Gastroesophageal sphincter (tissue), 4 donors: Measurements from ENCODE around the gene GALNTL6. TPM values are rescaled to one million over a fixed set of nuclear protein-coding genes. Genes with fewer than 3 reads are reported as not detected.

Source experiments
- ATAC-seq: fragments of 150-250 bp; one replicate; pipeline ENCODE4 v1.9.1; 2016; ENCODE audit warnings: mild to moderate bottlenecking, moderate library complexity
- H3K27ac ChIP-seq, 4 donors: fragments of 200-600 bp; sonication (generic) in 3 of 4; 1 replicate in 3 of 4; 2 replicates in 1 of 4; pipeline ENCODE4 v1.5.1; 2016 to 2019
- H3K27me3 ChIP-seq: fragments of 200-600 bp; sonication (generic); one replicate; pipeline ENCODE4 v1.5.1; 2019
- H3K36me3 ChIP-seq, 2 donors: fragments of 200-600 bp; sonication (generic); one replicate each; pipeline ENCODE4 v1.5.1; 2019; ENCODE audit warnings: control low read depth in 1 of 2
- H3K4me1 ChIP-seq, 3 donors: fragments of 200-600 bp; sonication (generic); 1 replicate in 2 of 3; 2 replicates in 1 of 3; pipeline ENCODE4 v1.5.1; 2016 to 2019; ENCODE audit warnings: control low read depth in 2 of 3
- H3K4me3 ChIP-seq, 2 donors: fragments of 200-600 bp; sonication (generic); one replicate each; pipeline ENCODE4 v1.5.1; 2019; ENCODE audit warnings: mild to moderate bottlenecking in 1 of 2, moderate library complexity in 1 of 2
- H3K9me3 ChIP-seq, 3 donors: fragments of 200-600 bp; sonication (generic); one replicate each; pipeline ENCODE4 v1.5.1; 2017 to 2019; ENCODE audit warnings: control low read depth in 2 of 3
- EP300 ChIP-seq: sonication (generic); formaldehyde crosslinking; IDR thresholded peaks from one replicate; pipeline ENCODE4 v1.6.1; 2017; ENCODE audit warnings: antibody characterized with exemption, mild to moderate bottlenecking
- POLR2A ChIP-seq, 2 donors: fragments of 450-650 bp; IDR thresholded peaks; one replicate each; pipeline ENCODE4 v1.6.1; 2017; ENCODE audit warnings: antibody characterized with exemption in 2 of 2, mild to moderate bottlenecking in 2 of 2, moderate library complexity in 1 of 2
- POLR2AphosphoS5 ChIP-seq: sonication (generic); formaldehyde crosslinking; IDR thresholded peaks from one replicate; pipeline ENCODE4 v1.6.1; 2017; ENCODE audit warnings: antibody characterized with exemption
- WGBS, 2 donors: methylation state at CpG; one replicate each; pipeline ENCODE4 v1.1.5; 2018; ENCODE audit warnings: low coverage in 1 of 2; 5-methylcytosine and 5-hydroxymethylcytosine counted together
- total RNA-seq, 4 donors: library from RNA; depleted of rRNA; stranded (reverse); fragments of >200 nt; gene quantifications; one replicate each; pipeline ENCODE4 v1.1.0, GENCODE V29; 2016
- TF ChIP-seq, protein P1 (sequence below), 4 experiments: fragments of 200-600 bp in 2 of 4; fragments of 450-650 bp in 2 of 4; sonication (generic) in 1 of 4; IDR thresholded peaks; one replicate each; pipeline ENCODE4 v1.5.1; 2017 to 2019; ENCODE audit warnings: antibody characterized with exemption in 4 of 4, mild to moderate bottlenecking in 2 of 4, moderate library complexity in 2 of 4

GALNTL6 gene
- total RNA-seq, 4 donors from 2014 or later: not detected

DNA sequence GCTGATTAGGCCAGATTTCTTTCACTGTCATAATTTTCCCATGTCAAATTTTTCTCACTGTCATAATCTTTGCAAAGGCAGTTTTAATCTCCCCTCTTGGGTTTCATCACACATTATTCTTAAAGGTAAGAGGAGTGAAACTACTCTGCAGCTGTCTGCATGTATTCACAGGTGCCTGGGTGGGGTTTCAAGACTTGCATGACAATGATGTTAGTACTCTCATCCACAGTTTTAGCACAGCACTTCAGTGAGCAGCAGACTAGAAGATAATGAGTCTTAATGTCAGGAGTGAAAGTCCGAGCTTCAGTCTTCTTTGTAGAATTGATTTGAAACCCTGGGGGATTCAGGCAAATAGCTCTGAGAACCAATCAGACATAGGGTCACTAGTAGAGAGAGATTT lies 1172.9 kb downstream of the GALNTL6 start:
- no peaks in the 10 kb centered on the region for H3K27me3 ChIP-seq
- no peak for ATAC-seq
- no peak overlapping the region for H3K27ac ChIP-seq
- H3K4me3 ChIP-seq: no peak overlapping the region
- peaks cover 0 to 15% (median 0%) of the 10 kb centered on the region in 3 donors for H3K9me3 ChIP-seq
- no peaks in the 10 kb centered on the region for H3K4me1 ChIP-seq
- TF ChIP-seq EP300: no peak
- TF ChIP-seq POLR2AphosphoS5: no peak
- no peak for TF ChIP-seq POLR2A (IDR thresholded peaks at IDR 0.05)
- TF ChIP-seq, protein P1, sequence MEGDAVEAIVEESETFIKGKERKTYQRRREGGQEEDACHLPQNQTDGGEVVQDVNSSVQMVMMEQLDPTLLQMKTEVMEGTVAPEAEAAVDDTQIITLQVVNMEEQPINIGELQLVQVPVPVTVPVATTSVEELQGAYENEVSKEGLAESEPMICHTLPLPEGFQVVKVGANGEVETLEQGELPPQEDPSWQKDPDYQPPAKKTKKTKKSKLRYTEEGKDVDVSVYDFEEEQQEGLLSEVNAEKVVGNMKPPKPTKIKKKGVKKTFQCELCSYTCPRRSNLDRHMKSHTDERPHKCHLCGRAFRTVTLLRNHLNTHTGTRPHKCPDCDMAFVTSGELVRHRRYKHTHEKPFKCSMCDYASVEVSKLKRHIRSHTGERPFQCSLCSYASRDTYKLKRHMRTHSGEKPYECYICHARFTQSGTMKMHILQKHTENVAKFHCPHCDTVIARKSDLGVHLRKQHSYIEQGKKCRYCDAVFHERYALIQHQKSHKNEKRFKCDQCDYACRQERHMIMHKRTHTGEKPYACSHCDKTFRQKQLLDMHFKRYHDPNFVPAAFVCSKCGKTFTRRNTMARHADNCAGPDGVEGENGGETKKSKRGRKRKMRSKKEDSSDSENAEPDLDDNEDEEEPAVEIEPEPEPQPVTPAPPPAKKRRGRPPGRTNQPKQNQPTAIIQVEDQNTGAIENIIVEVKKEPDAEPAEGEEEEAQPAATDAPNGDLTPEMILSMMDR (IDR thresholded peaks at IDR 0.05): no peak
- no peaks in the 10 kb centered on the region for H3K36me3 ChIP-seq
- WGBS, 2 donors: 78 to 87% methylated on average over 1 of the region's 1 CpG

DNA sequence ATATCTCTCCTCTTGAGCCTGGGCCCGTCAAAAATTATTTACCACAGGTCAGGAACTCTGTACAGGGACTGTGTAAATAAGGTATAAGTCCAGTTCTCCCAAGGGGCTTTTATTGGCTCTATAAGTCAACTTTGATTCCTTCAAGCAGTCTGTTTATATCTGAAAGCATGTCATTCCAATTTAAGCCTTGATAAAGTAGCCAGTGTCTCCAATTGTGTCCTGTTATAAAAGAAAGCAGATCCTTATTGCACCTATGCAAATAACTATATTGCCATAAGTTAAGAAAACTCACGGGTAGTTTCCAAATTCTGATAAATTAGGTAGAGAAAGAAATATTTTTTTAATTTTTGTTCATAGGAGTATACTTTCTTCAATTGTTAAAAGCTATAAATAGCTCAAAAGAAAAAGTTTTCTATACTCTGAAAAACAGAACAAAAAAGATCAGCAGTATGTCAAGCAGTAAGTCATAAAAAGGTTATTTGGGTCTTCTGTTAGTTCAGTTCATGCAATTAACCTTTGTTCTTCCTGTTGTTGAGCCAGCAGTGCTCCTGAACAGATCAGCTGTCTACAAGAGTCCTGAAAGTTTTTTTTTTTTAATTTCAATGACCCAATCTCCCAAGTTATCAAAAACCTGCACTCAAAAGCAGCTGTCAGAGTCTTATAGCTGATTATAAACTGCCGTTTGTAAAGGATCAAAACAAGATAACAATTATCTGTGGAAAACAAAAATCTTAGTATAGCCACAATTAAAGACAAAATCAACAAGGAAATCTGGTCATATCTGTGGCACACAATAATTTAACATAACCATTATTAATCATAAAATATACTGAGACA lies 1177.0 kb downstream of the GALNTL6 start:
- no peak overlapping the region for H3K4me3 ChIP-seq
- TF ChIP-seq EP300: no peak
- TF ChIP-seq, protein P1 (IDR thresholded peaks at IDR 0.05): no peak
- TF ChIP-seq POLR2A (IDR thresholded peaks at IDR 0.05): no peak
- TF ChIP-seq POLR2AphosphoS5: no peak
- no peak overlapping the region for H3K27ac ChIP-seq
- ATAC-seq: no peak
- no peaks in the 10 kb centered on the region for H3K27me3 ChIP-seq
- 61 to 72% methylated on average over 3 of the region's 3 CpGs for WGBS, 2 donors
- no peaks in the 10 kb centered on the region for H3K4me1 ChIP-seq
- H3K36me3 ChIP-seq: no peaks in the 10 kb centered on the region
- peaks cover 0 to 10% (median 0%) of the 10 kb centered on the region in 3 donors for H3K9me3 ChIP-seq

DNA sequence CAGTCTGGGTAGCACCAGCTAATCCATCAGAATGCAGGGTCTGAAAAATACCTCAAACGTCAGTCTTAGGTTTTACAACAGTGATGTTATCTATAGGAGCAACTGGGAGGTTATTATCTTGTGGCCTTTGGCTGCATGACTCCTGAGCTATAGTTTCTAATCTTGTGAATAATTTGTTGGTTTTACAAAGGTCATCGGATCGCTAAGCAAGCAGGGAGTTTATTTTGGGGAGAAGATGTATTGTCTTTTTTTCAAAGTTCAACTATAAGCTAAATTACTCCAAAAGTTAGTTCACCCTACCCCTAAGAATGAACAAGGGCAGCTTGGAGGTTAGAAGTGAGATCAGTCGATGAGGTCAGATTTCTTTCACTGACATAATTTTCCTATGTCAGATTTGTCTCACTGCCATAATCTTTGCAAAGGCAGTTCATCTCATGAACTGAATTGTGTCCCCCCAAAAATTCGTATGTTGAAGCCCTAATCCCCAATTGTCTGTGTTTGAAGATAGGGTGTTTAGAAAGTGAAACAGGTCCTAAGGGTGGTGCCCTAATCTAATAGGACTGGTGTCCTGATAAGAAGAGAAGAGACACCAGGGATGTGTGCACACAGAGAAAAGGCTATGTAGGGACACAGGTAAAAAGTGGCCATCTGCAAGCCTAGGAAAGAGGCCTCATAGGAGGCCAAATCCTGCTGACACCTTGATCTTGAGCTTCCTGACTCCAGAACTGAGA lies 1179.6 kb downstream of the GALNTL6 start:
- WGBS, 2 donors: 50 to 83% methylated on average over 3 to 5 of the region's 5 CpGs
- no peaks in the 10 kb centered on the region for H3K36me3 ChIP-seq
- no peaks in the 10 kb centered on the region for H3K27me3 ChIP-seq
- H3K4me1 ChIP-seq: no peaks in the 10 kb centered on the region
- H3K27ac ChIP-seq: no peak overlapping the region
- no peak overlapping the region for H3K4me3 ChIP-seq
- no peak for TF ChIP-seq EP300
- TF ChIP-seq, protein P1 (IDR thresholded peaks at IDR 0.05): no peak
- no peak for TF ChIP-seq POLR2AphosphoS5
- TF ChIP-seq POLR2A (IDR thresholded peaks at IDR 0.05): no peak
- H3K9me3 ChIP-seq: peaks cover 0 to 10% (median 0%) of the 10 kb centered on the region in 3 donors
- ATAC-seq: no peak

DNA sequence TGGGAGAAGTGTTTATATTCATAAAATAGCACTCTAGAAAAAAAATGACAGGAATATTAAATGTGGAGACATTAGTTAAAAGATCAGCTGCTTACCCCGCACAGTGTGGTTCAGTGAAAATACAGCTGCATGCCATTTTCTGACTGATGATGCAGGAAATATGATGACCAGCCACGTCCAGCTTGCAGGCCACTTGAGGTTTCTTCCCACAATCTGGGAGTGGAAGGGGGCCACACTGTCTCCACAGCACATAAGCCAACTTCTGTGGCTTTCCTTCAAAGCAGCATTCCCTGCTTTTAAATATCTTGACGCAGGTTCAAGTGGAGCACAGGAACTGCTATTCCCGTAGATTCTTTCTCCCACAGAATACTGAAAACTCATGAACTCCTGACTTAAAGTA lies 1182.0 kb downstream of the GALNTL6 start:
- Histone ChIP-seq H3K27ac (no peak overlapping the region), H3K27me3 (no peaks in the 10 kb centered on the region), H3K4me3 (no peak overlapping the region), H3K36me3 (no peaks in the 10 kb centered on the region), H3K9me3 (no peaks in the 10 kb centered on the region), H3K4me1 (no peaks in the 10 kb centered on the region)
- TF ChIP-seq POLR2AphosphoS5 (no peak), POLR2A (IDR thresholded peaks at IDR 0.05) (no peak), EP300 (no peak)
- TF ChIP-seq, protein P1 (IDR thresholded peaks at IDR 0.05): no peak
- WGBS, 2 donors: 57 to 69% methylated on average over 4 of the region's 4 CpGs
- ATAC-seq: no peak
